Fibroblast of mammary gland (primary cell): Measurements from ENCODE around the gene FAM110A.
"Not testable (repeated sequence)": the region's sequence is repeated elsewhere in the genome, so short reads cannot be mapped to it uniquely, and the experiment has no call there.

Source experiments
- DNase-seq: peaks from one replicate; pipeline ENCODE4 v3.0.0-alpha.2; 2010; ENCODE audit warnings: low read depth
- H3K4me3 ChIP-seq: 2 replicates; pipeline ENCODE4 v1.5.1; 2011; ENCODE audit warnings: low read depth, mild to moderate bottlenecking, low read length, moderate library complexity; ENCODE audit not compliant: control insufficient read depth
- CTCF ChIP-seq: conservative IDR thresholded peaks from 2 replicates; pipeline ENCODE4 v1.5.1; 2011; ENCODE audit warnings: low read depth, low read length, inconsistent platforms; ENCODE audit not compliant: control insufficient read depth, insufficient read depth

The FAM110A gene

GRCh38 chr20:824490-824889, 9.0 kb upstream of the FAM110A start:
- DNase-seq = no peak
- TF ChIP-seq CTCF = no peak
- no peak overlapping the region for H3K4me3 ChIP-seq

GRCh38 chr20:824916-825315, 8.6 kb upstream of the FAM110A start:
- DNase-seq = no peak
- no peak for TF ChIP-seq CTCF

DNA sequence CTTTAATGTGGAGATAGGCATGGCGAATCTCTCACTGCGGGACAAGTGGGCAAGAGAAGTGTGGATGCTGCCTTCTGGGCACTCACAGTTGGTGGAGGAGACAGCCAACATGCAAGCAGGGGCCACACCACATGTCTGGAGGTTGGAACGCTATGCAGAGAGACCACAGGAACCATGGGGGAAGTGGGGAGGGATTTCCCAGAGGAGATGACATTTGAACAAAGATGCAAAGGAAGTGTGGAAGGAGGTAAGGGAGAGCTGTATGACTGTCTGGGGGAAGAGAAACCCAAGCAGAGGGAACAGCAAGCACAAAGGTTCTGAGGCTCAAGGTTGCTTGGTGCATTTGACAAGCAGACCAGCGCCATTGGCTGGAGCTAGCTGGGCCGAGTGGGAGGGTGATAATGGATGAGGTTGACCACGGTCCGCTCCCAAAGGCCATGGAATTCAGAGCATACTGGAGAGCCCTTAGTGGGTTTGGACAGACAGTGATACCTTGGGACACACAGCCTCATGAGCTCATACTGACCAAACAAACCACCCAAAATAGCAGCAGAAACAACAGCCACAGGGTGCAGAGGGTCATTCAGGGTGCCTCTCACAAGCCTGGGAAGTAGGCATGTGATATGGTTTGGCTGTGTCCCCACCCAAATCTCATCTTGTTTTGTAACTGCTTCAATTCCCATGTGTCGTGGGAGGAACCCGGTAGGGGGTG, 7.6 kb upstream of the FAM110A start:
- DNase-seq = peak; percentile 57
- TF ChIP-seq CTCF = no peak
- no peak overlapping the region for H3K4me3 ChIP-seq

More at GRCh38 chr20:824916-825315, 8.6 kb upstream of the FAM110A start:
- H3K4me3 ChIP-seq = no peak overlapping the region

DNA sequence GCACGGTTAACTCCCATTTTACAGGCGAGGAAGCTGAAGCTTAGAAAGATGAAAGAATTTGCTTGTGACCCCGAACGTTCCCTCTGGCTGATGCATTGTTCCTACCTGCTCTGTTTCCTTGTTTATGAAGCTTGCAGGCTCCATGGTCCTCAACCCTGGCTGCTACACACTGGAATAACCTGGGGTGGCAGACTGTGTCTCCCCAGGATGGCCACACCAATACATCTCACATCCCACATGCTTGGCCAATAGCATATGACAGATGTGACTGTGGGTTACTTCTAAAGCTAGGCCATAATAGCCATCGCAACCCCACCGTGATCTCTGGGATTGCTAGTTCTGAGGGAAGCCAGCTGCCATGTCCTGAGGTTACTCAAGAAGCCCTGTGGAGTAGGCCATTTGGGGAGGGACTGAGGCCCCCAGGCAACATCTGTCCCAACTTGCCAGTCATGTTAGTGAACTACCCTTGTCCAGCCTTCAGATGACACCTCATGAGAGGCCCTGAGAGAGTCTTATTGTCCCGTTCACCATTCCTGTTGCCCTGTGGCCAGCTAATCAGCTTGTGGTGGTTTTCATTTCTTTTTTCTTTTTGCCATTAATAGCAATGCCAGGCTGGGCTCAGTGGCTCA, 6.7 kb upstream of the FAM110A start:
- H3K4me3 ChIP-seq = no peak overlapping the region
- DNase-seq = no peak
- no peak for TF ChIP-seq CTCF

- not testable (repeated sequence) for H3K4me3 ChIP-seq, DNase-seq
Observed at GRCh38 chr20:827981-828380, 5.5 kb upstream of the FAM110A start.

GRCh38 chr20:828987-829386, 4.5 kb upstream of the FAM110A start:
- DNase-seq = no peak
- TF ChIP-seq CTCF = no peak
- no peak overlapping the region for H3K4me3 ChIP-seq

DNA sequence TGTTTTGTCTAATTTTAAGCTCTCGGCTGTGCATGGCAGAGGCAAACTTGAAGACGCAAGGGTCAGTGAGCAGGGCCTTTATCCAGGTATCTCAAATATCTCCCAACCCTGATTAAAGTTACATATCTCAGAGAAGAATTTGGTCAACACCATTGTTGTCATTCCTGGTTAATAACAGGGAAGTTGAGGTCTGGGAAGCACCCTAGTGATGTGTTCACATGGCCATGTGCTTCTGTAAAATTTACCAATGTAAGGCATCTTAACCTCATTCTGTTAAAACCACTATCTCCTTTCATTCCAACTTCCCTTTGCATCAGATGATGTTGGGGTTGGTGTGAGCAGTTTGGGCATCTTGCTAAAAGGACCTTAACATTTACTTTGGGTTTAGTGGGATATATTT, 4.0 kb upstream of the FAM110A start:
- no peak for TF ChIP-seq CTCF
- no peak overlapping the region for H3K4me3 ChIP-seq
- DNase-seq = no peak
